Suprapubic skin (tissue), 3 donors: ENCODE data around the gene RAB20.

Experiments used
- CTCF ChIP-seq, 2 donors: fragments of 200-600 bp in 1 of 2; fragments of 450-650 bp in 1 of 2; sonication (generic) in 1 of 2; IDR thresholded peaks; one replicate each; pipeline ENCODE4 v1.5.1; 2016 to 2019; ENCODE audit warnings: antibody characterized with exemption in 2 of 2, mild to moderate bottlenecking in 1 of 2, moderate library complexity in 1 of 2
- EP300 ChIP-seq: sonication (generic); formaldehyde crosslinking; IDR thresholded peaks from one replicate; pipeline ENCODE4 v1.6.1; 2017; ENCODE audit warnings: antibody characterized with exemption
- POLR2A ChIP-seq, 2 donors: fragments of 450-650 bp; IDR thresholded peaks; one replicate each; pipeline ENCODE4 v1.6.1; 2017; ENCODE audit warnings: antibody characterized with exemption in 2 of 2, mild to moderate bottlenecking in 2 of 2, moderate library complexity in 2 of 2

DNA sequence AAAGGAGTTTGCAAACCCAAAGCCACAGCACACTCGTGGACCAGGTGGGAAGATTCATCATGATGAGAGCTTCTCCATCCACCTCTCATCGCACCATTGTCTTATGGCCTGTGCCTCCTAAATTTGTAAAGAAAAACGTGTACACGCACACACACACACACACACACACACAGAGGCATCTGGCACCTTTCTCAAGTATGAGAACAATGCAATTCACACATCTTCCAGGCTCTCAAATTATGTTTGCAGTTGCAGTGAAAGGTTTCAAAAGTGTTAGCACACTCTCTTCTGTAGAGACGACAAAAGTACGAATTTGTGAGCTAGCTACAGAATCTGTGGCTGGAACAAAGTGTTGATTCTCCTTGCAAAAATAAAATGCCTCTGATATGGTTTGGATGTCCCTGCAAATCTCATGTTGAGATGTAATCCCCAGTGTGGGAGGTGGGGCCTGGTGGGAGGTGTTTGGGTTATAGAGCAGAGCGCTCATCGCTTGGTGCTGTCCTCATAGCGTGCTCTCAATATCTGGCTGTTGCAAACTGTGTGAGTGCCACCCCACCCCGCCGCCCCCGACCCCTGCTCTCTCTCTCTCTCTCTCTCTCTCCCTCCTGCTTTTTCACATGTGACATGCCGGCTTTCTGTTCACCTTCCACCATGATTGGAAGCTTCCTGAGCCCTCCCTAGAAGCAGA lies 21.8 kb upstream of the RAB20 start:
- no peak for TF ChIP-seq CTCF (IDR thresholded peaks at IDR 0.05)
- TF ChIP-seq POLR2A (IDR thresholded peaks at IDR 0.05) = no peak
- TF ChIP-seq EP300 = no peak
